BE2C (cell line): Measurements from ENCODE around the gene POGLUT2.
A peak's percentile ranks its signal among the peaks of the same experiment; 100 is the strongest.

Experiments used
- DNase-seq: peaks from one replicate; pipeline ENCODE4 v3.0.0-alpha.2; 2020
- H3K27me3 ChIP-seq: fragments of 250-450 bp; sonication (Bioruptor Pico); 2 replicates; pipeline ENCODE4 v1.5.1; 2020; ENCODE audit warnings: mild to moderate bottlenecking
- H3K36me3 ChIP-seq: fragments of 250-450 bp; sonication (Bioruptor Pico); 2 replicates; pipeline ENCODE4 v1.5.1; 2020; ENCODE audit warnings: mild to moderate bottlenecking
- H3K4me1 ChIP-seq: fragments of 250-450 bp; sonication (Bioruptor Pico); 2 replicates; pipeline ENCODE4 v1.5.1; 2020
- H3K4me3 ChIP-seq: 2 replicates; pipeline ENCODE4 v1.5.1; 2011; ENCODE audit warnings: low read depth, low read length
- H3K9me3 ChIP-seq: fragments of 250-450 bp; sonication (Bioruptor Pico); 2 replicates; pipeline ENCODE4 v1.5.1; 2020
- TF ChIP-seq, protein P1 (sequence below): IDR thresholded peaks from 2 replicates; pipeline ENCODE4 v1.5.1; 2012; ENCODE audit warnings: mild to moderate bottlenecking, low read depth, low read length

Gene POGLUT2

DNA sequence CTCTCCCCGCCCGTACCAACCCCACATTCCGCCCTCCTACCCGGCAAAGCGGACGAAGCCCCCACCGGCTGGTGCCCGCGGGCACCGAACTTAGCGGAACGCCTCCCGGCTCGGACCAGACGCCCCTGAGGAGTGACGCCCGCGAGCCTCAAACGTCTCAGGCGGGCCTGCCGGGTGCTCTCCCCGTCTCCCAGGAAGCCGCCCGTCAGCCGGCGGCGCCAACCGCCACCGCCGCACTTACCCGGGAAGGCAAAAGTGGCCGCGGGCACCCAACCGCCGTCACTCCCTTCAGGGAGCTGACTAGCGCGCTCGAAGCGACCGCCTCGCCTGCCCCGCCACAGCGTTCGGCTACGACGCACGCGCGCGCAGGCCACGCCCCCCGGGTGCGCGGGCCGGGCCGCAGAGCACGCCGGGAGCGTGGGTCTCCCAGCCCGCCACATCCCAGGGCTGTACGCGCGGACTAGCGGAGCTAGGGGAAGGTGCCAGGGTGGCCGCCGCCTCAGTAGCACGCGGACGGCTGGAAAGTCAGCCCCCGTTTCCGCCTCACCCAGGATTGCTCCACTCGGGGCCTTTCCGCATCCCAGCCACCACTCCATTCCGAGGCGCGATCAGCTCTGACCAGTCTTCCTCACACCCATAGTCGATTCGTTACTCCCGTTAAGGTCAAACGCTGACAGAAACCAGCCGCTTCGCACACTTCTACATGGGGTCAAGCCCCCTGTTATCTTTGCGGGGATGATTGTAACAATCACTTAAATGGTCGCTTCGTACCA, 25.1 kb downstream of the POGLUT2 start, which contains the start of gene TEX30:
TEX30 (minus strand) TSS at position 346 of the 773 bp plus-strand sequence. CDS start 3,760 bp downstream, outside the sequence.
- Histone ChIP-seq H3K4me3 (peak within 1 kb of the TSS; percentile 87), H3K36me3 (no peaks in the 10 kb centered on the region), H3K9me3 (no peaks in the 10 kb centered on the region), H3K4me1 (no peaks in the 10 kb centered on the region), H3K27me3 (no peaks in the 10 kb centered on the region)
- DNase-seq = peak; percentile 92
- TF ChIP-seq, protein P1, sequence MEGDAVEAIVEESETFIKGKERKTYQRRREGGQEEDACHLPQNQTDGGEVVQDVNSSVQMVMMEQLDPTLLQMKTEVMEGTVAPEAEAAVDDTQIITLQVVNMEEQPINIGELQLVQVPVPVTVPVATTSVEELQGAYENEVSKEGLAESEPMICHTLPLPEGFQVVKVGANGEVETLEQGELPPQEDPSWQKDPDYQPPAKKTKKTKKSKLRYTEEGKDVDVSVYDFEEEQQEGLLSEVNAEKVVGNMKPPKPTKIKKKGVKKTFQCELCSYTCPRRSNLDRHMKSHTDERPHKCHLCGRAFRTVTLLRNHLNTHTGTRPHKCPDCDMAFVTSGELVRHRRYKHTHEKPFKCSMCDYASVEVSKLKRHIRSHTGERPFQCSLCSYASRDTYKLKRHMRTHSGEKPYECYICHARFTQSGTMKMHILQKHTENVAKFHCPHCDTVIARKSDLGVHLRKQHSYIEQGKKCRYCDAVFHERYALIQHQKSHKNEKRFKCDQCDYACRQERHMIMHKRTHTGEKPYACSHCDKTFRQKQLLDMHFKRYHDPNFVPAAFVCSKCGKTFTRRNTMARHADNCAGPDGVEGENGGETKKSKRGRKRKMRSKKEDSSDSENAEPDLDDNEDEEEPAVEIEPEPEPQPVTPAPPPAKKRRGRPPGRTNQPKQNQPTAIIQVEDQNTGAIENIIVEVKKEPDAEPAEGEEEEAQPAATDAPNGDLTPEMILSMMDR = no peak

DNA sequence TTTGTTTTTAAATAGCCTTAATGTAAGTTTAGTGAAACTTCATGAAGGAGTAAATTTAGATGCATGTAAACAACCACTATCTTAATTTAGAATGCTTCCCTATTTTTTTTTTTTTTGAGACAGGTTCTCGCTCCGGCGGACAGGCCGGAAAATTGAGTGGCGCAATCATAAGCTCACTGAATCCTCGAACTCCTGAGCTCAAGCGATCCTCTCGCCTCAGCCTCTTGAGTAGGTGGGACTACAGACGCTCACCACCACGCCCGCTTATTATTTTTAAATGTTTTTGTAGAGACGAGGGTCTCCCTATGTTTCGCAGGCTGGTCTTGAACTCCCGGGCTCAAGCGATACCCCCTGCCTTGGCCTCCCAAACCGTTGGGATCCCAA, 26.7 kb downstream of the POGLUT2 start:
- Histone ChIP-seq H3K27me3 (no peaks in the 10 kb centered on the region), H3K36me3 (no peaks in the 10 kb centered on the region), H3K9me3 (no peaks in the 10 kb centered on the region), H3K4me1 (no peaks in the 10 kb centered on the region), H3K4me3 (no peak overlapping the region)
- no peak for DNase-seq
- TF ChIP-seq, protein P1 = no peak

DNA sequence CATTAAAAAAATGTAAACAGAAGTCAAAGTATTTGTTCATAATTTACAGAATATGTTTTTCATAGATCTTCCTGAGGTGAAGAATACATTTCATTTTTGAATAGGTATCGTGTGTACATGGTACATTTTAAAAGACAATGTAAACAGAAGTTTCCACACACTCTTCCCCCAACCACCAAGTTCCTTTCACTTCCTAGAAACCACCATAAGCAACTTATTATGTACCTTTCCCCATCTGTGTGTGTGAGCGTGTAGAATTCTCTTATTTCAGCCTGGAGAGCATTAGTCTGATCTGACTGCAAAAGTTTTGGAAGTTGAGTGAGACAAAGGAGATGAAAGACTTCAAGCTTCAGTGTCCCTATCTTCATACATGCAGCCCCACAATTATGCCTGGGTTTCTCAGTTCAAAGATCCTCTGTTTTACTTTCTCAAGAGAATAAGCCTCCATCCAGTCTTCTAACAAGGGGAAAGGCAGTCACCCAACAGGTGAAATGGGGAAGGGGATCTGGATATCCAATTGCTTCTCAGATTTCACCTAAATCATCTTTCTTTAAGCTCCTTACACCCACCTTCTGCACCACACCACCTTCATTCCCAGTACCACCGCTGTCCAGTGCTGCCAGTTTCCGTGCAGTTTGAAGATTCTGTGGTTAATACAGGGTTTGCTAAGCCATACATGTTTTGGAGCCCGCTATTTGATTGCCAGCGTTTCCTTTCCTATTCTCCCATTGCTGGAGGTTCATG, 27.3 kb downstream of the POGLUT2 start:
- no peaks in the 10 kb centered on the region for H3K9me3 ChIP-seq
- TF ChIP-seq, protein P1 = no peak
- no peak overlapping the region for H3K4me3 ChIP-seq
- no peak for DNase-seq
- no peaks in the 10 kb centered on the region; the same call in 1 of the 2 replicates for H3K36me3 ChIP-seq
- no peaks in the 10 kb centered on the region for H3K4me1 ChIP-seq
- no peaks in the 10 kb centered on the region for H3K27me3 ChIP-seq

DNA sequence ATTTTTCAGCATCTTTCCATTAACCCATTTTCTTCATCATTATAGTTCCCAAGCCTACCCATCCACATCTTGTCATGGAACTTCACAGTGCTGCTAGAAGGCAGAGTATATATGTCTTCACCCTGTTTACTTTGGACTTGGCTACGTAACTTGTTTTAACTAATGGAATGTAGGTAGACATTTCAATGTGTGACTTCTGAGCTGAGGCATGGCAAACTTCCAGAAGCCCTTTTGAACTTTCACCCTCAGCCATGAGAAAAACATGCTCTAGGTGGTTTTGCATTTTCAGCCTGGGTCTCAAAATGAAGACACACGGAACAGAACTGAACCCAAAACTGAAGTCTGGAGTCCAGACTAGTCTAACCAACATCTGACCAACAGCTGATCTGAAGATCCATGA, 28.3 kb downstream of the POGLUT2 start:
- Histone ChIP-seq H3K36me3 (peaks cover 9% of the 10 kb centered on the region; the same call in 1 of the 2 replicates), H3K4me1 (no peaks in the 10 kb centered on the region), H3K9me3 (no peaks in the 10 kb centered on the region), H3K4me3 (no peak overlapping the region), H3K27me3 (no peaks in the 10 kb centered on the region)
- TF ChIP-seq, protein P1 = no peak
- DNase-seq = no peak

DNA sequence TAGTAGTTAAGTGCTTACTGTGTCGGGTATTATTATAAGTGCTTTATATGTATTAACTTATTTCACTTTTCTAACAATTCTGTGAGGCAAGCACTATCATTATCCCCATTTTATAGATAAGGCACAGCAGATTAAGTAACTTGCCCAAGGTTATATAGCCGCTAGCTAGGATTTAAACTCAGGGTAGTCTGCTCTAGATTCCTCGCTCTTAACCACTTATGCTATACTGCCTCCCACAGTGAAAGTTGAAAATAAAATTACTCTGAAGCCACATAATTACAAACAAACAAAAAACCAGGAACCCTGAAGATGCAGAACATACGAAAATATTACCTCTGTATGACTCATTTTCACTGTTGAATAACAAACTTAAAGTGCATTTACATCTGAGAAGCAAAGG, 29.1 kb downstream of the POGLUT2 start:
- Histone ChIP-seq H3K4me3 (no peak overlapping the region), H3K27me3 (no peaks in the 10 kb centered on the region), H3K4me1 (no peaks in the 10 kb centered on the region), H3K36me3 (peaks cover 9% of the 10 kb centered on the region; the same call in 1 of the 2 replicates), H3K9me3 (no peaks in the 10 kb centered on the region)
- DNase-seq = no peak
- TF ChIP-seq, protein P1 = peak; percentile 17; the same call in 1 of the 2 replicates
